K562 (cell line): ENCODE measurements around the gene CIAO3.

Experiments used
- ADNP ChIP-seq: fragments of 200-800 bp; sonication (Bioruptor generic); IDR thresholded peaks from 2 replicates; pipeline ENCODE4 v1.6.1; 2016; ENCODE audit warnings: missing genetic modification characterization, missing compliant biosample characterization
- HCFC1 ChIP-seq: IDR thresholded peaks from 2 replicates; pipeline ENCODE4 v1.6.1; 2012; ENCODE audit warnings: low read depth, low read length, improper control_type of control experiment
- IRF2 ChIP-seq: sonication (generic); formaldehyde crosslinking; IDR thresholded peaks from 2 replicates; pipeline ENCODE4 v1.8.1; 2022; ENCODE audit warnings: mild to moderate bottlenecking, missing genetic modification reagents
- SMARCE1 ChIP-seq: fragments of 450-650 bp; IDR thresholded peaks from 2 replicates; pipeline ENCODE4 v1.7.1; 2016; ENCODE audit warnings: mild to moderate bottlenecking
- STAT5A ChIP-seq: IDR thresholded peaks from 2 replicates; pipeline ENCODE4 v1.6.1; 2012; ENCODE audit warnings: low read length, inconsistent platforms, borderline replicate concordance
- ZNF239 ChIP-seq: fragments of 250-450 bp; sonication (Bioruptor Pico); IDR thresholded peaks from 2 replicates; pipeline ENCODE4 v1.4.0; 2020; ENCODE audit warnings: mild to moderate bottlenecking
- ZNF3 ChIP-seq: fragments of 250-450 bp; sonication (Bioruptor Pico); IDR thresholded peaks from 2 replicates; pipeline ENCODE4 v1.5.0; 2021; ENCODE audit warnings: mild to moderate bottlenecking, moderate library complexity

- TF ChIP-seq ZNF3 (no peak), STAT5A (no peak), IRF2 (CRISPR knock-in tag) (no peak), SMARCE1 (no peak), ZNF239 (no peak), HCFC1 (no peak), ADNP (no peak)
These were observed 15.6 kb upstream of the CIAO3 start for GRCh38 chr16:756428-756827.
